A673 (cell line): ENCODE results near the gene GCSAML. TPM values are rescaled to one million over a fixed set of nuclear protein-coding genes. Genes with fewer than 3 reads are reported as not detected.

Source experiments
- BruUV-seq: library from RNA; stranded (reverse); fragments of 400-500 nt; replicated peaks from 2 replicates; lab custom pipeline; 2021; lab: Mats Ljungman, UMichigan
- CTCF ChIA-PET: fragments of 300-600 bp; sonication (Branson Sonifier 250); formaldehyde crosslinking; loops from one replicate; lab custom pipeline; 2022; ENCODE audit warnings: antibody characterized with exemption; lab: Charles Lee
- POLR2A ChIA-PET: fragments of 300-600 bp; sonication (Branson Sonifier 250); formaldehyde crosslinking; loops from one replicate; lab custom pipeline; 2022; ENCODE audit warnings: antibody characterized with exemption; ENCODE audit not compliant: low non-redundant PET; lab: Charles Lee
- DNase-seq: peaks from one replicate; pipeline ENCODE4 v3.0.0-alpha.2; 2015; ENCODE audit warnings: low spot score
- H3K27ac ChIP-seq: fragments of 200-600 bp; sonication (generic); 2 replicates; pipeline ENCODE4 v1.5.1; 2016; ENCODE audit warnings: mixed run types, low read depth, mild to moderate bottlenecking, mixed read lengths, antibody characterized with exemption, low read length; ENCODE audit not compliant: poor library complexity, severe bottlenecking
- H3K27me3 ChIP-seq: fragments of 200-600 bp; sonication (generic); replicated peaks from 2 replicates; pipeline ENCODE4 v1.6.1; 2017; ENCODE audit warnings: mixed run types, low read depth, mild to moderate bottlenecking, mixed read lengths, antibody characterized with exemption, low read length; ENCODE audit not compliant: insufficient read depth, poor library complexity
- H3K36me3 ChIP-seq: fragments of 200-600 bp; sonication (generic); 2 replicates; pipeline ENCODE4 v1.6.1; 2016; ENCODE audit warnings: mixed run types, mild to moderate bottlenecking, mixed read lengths, antibody characterized with exemption, low read length; ENCODE audit not compliant: insufficient read depth, poor library complexity, severe bottlenecking
- H3K4me1 ChIP-seq: fragments of 200-600 bp; sonication (generic); 2 replicates; pipeline ENCODE4 v1.6.1; 2017; ENCODE audit warnings: mixed run types, mild to moderate bottlenecking, mixed read lengths, antibody characterized with exemption, low read length; ENCODE audit not compliant: insufficient read depth, poor library complexity, severe bottlenecking
- H3K4me3 ChIP-seq: fragments of 200-600 bp; sonication (generic); 2 replicates; pipeline ENCODE4 v1.5.1; 2016; ENCODE audit warnings: low read depth, mixed run types, mild to moderate bottlenecking, mixed read lengths, low read length; ENCODE audit not compliant: poor library complexity, severe bottlenecking
- H3K9me3 ChIP-seq: fragments of 200-600 bp; sonication (generic); 2 replicates; pipeline ENCODE4 v1.6.1; 2016; ENCODE audit warnings: mixed run types, low read depth, mild to moderate bottlenecking, mixed read lengths, antibody characterized with exemption, low read length; ENCODE audit not compliant: poor library complexity, severe bottlenecking
- EZH2 ChIP-seq: fragments of 200-600 bp; sonication (generic); IDR thresholded peaks from 2 replicates; pipeline ENCODE4 v1.6.1; 2017; ENCODE audit warnings: borderline replicate concordance, low read depth, mild to moderate bottlenecking, mixed read lengths, antibody characterized with exemption, low read length; ENCODE audit not compliant: poor library complexity, severe bottlenecking
- intact Hi-C: fragments of 100-400 bp; cut with micrococcal nuclease; formaldehyde crosslinking; loops from one replicate; pipeline ENCODE4 v1.10.0; 2022; ENCODE audit not compliant: unreplicated experiment
- total RNA-seq: library from RNA; stranded (reverse); gene quantifications from 2 replicates; pipeline ENCODE4 v1.2.3, GENCODE V29; 2021
- TF ChIP-seq, protein P1 (sequence below): fragments of 300-800, 200-600 bp; sonication (generic); conservative IDR thresholded peaks from 2 replicates; pipeline ENCODE4 v1.5.1; 2017; ENCODE audit warnings: low read depth, mild to moderate bottlenecking, antibody characterized with exemption, low read length, moderate library complexity, mixed read lengths

GCSAML gene
- total RNA-seq, 1 experiment from 2014 or later: not detected

DNA sequence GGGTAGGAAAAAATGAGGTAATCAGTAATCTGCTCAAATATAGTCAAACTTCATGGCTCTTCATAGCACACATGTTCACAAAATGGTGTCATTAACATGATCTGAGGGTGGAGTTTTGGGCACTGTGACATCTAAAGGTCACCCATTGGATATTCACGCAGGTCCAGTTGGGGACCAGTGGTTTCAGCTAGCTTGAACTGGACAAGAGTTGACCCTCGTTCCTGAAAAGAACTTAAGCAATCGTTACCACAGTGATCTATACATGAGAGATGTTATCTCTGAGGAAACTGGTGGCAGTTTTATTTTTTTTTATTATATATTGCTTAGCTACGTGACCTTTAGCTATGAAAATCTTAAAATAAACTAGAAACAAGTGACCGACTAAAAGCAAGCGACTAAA, 9.7 kb upstream of the GCSAML start:
- H3K4me3 ChIP-seq: no peak overlapping the region
- CTCF ChIA-PET: no interaction called here
- DNase-seq: no peak
- BruUV-seq: no TSS peak
- H3K36me3 ChIP-seq: no peaks in the 10 kb centered on the region
- H3K4me1 ChIP-seq: no peaks in the 10 kb centered on the region
- POLR2A ChIA-PET: no interaction called here
- no peak overlapping the region for H3K27ac ChIP-seq
- TF ChIP-seq, protein P1, sequence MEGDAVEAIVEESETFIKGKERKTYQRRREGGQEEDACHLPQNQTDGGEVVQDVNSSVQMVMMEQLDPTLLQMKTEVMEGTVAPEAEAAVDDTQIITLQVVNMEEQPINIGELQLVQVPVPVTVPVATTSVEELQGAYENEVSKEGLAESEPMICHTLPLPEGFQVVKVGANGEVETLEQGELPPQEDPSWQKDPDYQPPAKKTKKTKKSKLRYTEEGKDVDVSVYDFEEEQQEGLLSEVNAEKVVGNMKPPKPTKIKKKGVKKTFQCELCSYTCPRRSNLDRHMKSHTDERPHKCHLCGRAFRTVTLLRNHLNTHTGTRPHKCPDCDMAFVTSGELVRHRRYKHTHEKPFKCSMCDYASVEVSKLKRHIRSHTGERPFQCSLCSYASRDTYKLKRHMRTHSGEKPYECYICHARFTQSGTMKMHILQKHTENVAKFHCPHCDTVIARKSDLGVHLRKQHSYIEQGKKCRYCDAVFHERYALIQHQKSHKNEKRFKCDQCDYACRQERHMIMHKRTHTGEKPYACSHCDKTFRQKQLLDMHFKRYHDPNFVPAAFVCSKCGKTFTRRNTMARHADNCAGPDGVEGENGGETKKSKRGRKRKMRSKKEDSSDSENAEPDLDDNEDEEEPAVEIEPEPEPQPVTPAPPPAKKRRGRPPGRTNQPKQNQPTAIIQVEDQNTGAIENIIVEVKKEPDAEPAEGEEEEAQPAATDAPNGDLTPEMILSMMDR: no peak
- no peak for TF ChIP-seq EZH2
- peaks cover 41% of the 10 kb centered on the region for H3K27me3 ChIP-seq
- H3K9me3 ChIP-seq: no peaks in the 10 kb centered on the region
- intact Hi-C loops: no loop called here

DNA sequence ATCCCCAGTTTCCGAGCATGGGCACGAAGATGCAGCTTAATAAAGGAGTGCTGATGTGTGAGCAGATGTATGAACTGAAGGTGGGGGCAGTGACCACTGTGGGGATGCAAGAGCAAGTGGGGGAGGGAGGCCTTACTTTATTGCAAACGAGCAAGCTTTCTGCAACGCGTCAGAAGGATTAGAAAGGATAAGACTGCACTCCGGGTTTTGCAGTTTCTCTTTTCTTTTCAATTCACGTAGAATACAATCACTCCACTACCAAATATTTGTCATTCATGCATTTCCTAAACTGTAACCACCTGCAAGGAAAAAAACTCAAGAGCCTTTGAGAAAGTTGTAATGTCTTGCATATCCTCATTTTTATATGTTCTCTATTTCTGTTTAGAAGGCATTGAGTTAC, 8.4 kb upstream of the GCSAML start:
- BruUV-seq: no TSS peak
- no peaks in the 10 kb centered on the region for H3K36me3 ChIP-seq
- H3K9me3 ChIP-seq: no peaks in the 10 kb centered on the region
- POLR2A ChIA-PET: no interaction called here
- H3K4me1 ChIP-seq: no peaks in the 10 kb centered on the region
- peaks cover 43% of the 10 kb centered on the region for H3K27me3 ChIP-seq
- DNase-seq: no peak
- intact Hi-C loops: no loop called here
- no peak overlapping the region for H3K27ac ChIP-seq
- TF ChIP-seq, protein P1: no peak
- TF ChIP-seq EZH2: no peak
- CTCF ChIA-PET: no interaction called here
- H3K4me3 ChIP-seq: no peak overlapping the region

DNA sequence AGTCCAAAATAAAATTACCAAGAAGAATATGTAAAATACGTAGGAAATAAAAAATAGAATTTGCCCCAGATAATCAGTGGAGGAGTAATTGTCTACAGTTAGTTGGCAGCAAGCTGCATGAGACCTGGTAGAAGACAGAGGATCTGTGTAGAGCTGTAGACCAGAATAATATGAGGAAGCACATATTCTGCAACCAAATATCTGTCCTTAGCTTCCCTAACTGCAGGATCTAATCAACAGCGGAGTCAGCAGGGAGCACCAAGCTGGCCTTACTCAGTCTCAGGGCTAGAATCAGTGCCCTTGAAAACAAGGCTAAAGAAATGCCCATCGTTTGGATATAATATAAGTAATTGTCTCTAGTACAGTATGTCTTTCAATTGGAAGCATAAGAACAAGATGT, 6.1 kb upstream of the GCSAML start:
- no peak overlapping the region for H3K4me3 ChIP-seq
- DNase-seq: no peak
- BruUV-seq: no TSS peak
- no peaks in the 10 kb centered on the region for H3K36me3 ChIP-seq
- H3K27ac ChIP-seq: no peak overlapping the region
- POLR2A ChIA-PET: no interaction called here
- no peaks in the 10 kb centered on the region for H3K4me1 ChIP-seq
- intact Hi-C loops: no loop called here
- TF ChIP-seq, protein P1: no peak
- TF ChIP-seq EZH2: no peak
- CTCF ChIA-PET: no interaction called here
- peaks cover 29% of the 10 kb centered on the region for H3K27me3 ChIP-seq
- H3K9me3 ChIP-seq: no peaks in the 10 kb centered on the region
